Measurements from ENCODE around the gene KLK4. TPM values are rescaled to one million over a fixed set of nuclear protein-coding genes. Genes with fewer than 3 reads are reported as not detected.
"Not testable (repeated sequence)": the region's sequence is repeated elsewhere in the genome, so short reads cannot be mapped to it uniquely, and the experiment has no call there.

The KLK4 gene
- total RNA-seq, 4 donors from 2014 or later = 1.4 TPM; not detected in 3

GRCh38 chr19:50902640-50903039 lies 8.6 kb downstream of the KLK4 start:
- TF ChIP-seq POLR2A (IDR thresholded peaks at IDR 0.05) = no peak
- TF ChIP-seq CTCF (IDR thresholded peaks at IDR 0.05) = no peak
- H3K4me1 ChIP-seq = no peaks in the 10 kb centered on the region
- no peak overlapping the region for H3K4me3 ChIP-seq
- H3K27ac ChIP-seq = no peak overlapping the region
- DNase-seq = no peak
- no peaks in the 10 kb centered on the region for H3K27me3 ChIP-seq
- no peaks in the 10 kb centered on the region for H3K9me3 ChIP-seq
- H3K36me3 ChIP-seq = no peaks in the 10 kb centered on the region

GRCh38 chr19:50899569-50899968 lies 11.6 kb downstream of the KLK4 start:
- H3K9me3 ChIP-seq = peaks cover 0 to 5% (median 0%) of the 10 kb centered on the region in 4 donors
- peaks cover 0 to 5% (median 0%) of the 10 kb centered on the region in 4 donors for H3K4me1 ChIP-seq
- no peaks in the 10 kb centered on the region for H3K27me3 ChIP-seq
- no peaks in the 10 kb centered on the region for H3K36me3 ChIP-seq
- H3K4me3 ChIP-seq = no peak overlapping the region
- TF ChIP-seq POLR2A (IDR thresholded peaks at IDR 0.05) = no peak
- no peak overlapping the region for H3K27ac ChIP-seq
- DNase-seq = no peak

- Histone ChIP-seq H3K4me1 (peaks cover 0 to 5% (median 0%) of the 10 kb centered on the region in 4 donors), H3K27me3 (no peaks in the 10 kb centered on the region), H3K9me3 (peaks cover 0 to 10% (median 0%) of the 10 kb centered on the region in 4 donors), H3K27ac (no peak overlapping the region), H3K36me3 (no peaks in the 10 kb centered on the region), H3K4me3 (no peak overlapping the region)
- TF ChIP-seq CTCF (IDR thresholded peaks at IDR 0.05) (no peak), POLR2A (IDR thresholded peaks at IDR 0.05) (no peak)
- DNase-seq = no peak
Observed at GRCh38 chr19:50898018-50898417, 13.2 kb downstream of the KLK4 start.

GRCh38 chr19:50897612-50898011 lies 13.6 kb downstream of the KLK4 start:
- Histone ChIP-seq H3K4me1 (peaks cover 0 to 5% (median 0%) of the 10 kb centered on the region in 4 donors), H3K4me3 (no peak overlapping the region), H3K9me3 (peaks cover 0 to 10% (median 0%) of the 10 kb centered on the region in 4 donors), H3K36me3 (no peaks in the 10 kb centered on the region), H3K27ac (peak overlapping the region in 1 of 4 donors; percentile 35), H3K27me3 (no peaks in the 10 kb centered on the region)
- TF ChIP-seq POLR2A (IDR thresholded peaks at IDR 0.05) (no peak), CTCF (IDR thresholded peaks at IDR 0.05) (no peak)
- DNase-seq = no peak

- Histone ChIP-seq H3K36me3 (no peaks in the 10 kb centered on the region), H3K27ac (peak overlapping the region in 2 of 4 donors; percentile 19 to 35), H3K4me1 (peaks cover 0 to 5% (median 0%) of the 10 kb centered on the region in 4 donors), H3K4me3 (no peak overlapping the region), H3K27me3 (no peaks in the 10 kb centered on the region), H3K9me3 (peaks cover 0 to 10% (median 0%) of the 10 kb centered on the region in 4 donors)
- TF ChIP-seq CTCF (IDR thresholded peaks at IDR 0.05) (no peak), POLR2A (IDR thresholded peaks at IDR 0.05) (no peak)
- DNase-seq = no peak
Observed at GRCh38 chr19:50897191-50897607, 14.0 kb downstream of the KLK4 start.

- H3K4me3 ChIP-seq = no peak overlapping the region
- TF ChIP-seq CTCF (IDR thresholded peaks at IDR 0.05) (no peak), POLR2A (IDR thresholded peaks at IDR 0.05) (no peak)
- no peaks in the 10 kb centered on the region for H3K27me3 ChIP-seq
- H3K9me3 ChIP-seq = peaks cover 0 to 10% (median 0%) of the 10 kb centered on the region in 4 donors
- H3K4me1 ChIP-seq = peaks cover 0 to 5% (median 0%) of the 10 kb centered on the region in 4 donors
- no peaks in the 10 kb centered on the region for H3K36me3 ChIP-seq
- peak overlapping the region in 2 of 4 donors; percentile 19 to 35 for H3K27ac ChIP-seq
- DNase-seq = peak in 2 of 3 donors; percentile 86 to 90
Observed at GRCh38 chr19:50896591-50897190, 14.5 kb downstream of the KLK4 start.

- H3K36me3 ChIP-seq, H3K27me3 ChIP-seq, H3K4me3 ChIP-seq, H3K4me1 ChIP-seq, DNase-seq: not testable (repeated sequence)
- Histone ChIP-seq H3K27ac (peak overlapping the region in 1 of 4 donors; percentile 35), H3K9me3 (peaks cover 0 to 10% (median 0%) of the 10 kb centered on the region in 4 donors)
Observed at GRCh38 chr19:50896089-50896590, 15.1 kb downstream of the KLK4 start.
